SW480 (cell line): Measurements from ENCODE around the gene GSS.

Experiments
- DNase-seq: peaks from one replicate; pipeline ENCODE4 v3.0.0-alpha.2; 2016; ENCODE audit warnings: low spot score

The GSS gene

DNA sequence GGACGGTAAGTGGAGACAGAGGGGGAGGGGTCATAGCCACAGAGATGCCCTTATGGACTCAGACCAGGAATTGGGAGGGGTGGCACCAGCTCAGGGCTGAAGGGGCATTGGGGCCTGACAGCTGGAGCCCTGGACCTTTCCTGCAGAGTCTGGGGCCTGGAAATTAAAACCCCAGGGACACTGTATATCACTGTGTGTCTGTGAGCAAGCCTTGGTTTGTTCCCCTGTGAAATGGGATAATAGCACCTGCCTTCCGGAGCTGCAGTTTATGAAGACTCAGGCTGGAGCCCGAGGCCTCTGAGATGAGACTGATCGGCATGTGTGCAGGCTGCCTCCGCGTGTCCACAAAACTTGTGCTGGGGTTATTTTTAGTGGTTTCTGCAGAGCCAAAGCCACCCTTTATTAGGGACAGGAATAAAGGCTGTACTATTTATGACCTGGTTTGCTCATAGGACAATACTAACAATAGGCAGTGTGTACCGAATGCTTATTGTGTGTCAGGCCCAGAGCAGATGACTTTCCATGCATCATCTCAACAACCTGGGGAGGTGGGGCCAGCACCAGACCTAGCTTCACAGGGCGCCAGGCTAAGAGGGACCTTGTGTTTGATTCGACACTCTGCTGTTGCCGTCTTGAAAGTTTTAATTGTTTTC, 22.6 kb upstream of the GSS start:
- DNase-seq = peak; percentile 80

DNA sequence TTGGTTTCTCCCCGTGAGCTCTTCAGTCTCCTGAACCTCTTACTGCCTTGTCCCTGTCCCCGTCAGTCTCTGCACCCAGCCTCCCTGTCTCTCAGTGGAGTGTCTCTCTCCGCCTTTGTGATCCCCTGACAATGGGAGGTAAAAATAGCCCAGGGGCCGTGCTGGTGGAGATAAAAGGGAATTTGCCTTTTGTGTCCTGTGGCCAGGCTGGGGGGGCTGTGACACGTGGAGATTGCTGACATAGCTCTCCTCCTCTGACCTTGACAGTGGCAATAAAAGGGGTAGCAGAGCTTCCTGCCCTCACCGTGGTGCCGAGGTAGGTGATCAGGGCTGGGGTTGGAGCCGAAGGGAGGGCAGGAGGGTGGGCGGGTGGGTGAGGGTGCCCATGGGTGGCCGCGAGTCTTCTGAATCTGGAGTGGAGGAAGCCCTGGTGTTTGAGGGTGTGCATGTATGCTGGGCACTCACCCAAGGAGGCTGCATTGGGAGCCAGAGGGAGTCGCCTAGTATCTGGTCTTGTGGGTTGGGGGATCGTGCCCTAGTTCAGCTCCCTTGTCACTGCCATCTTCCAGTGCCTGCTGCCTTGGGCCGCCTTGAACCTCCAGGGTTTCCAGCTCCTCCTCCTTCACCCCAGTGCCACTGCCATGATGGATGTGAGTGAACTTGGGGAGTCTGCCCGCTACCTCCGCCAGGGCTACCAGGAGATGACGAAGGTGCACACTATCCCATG, 21.9 kb upstream of the GSS start:
- DNase-seq = peak; percentile 83

GRCh38 chr20:34976286-34976685, 20.7 kb upstream of the GSS start:
- no peak for DNase-seq

- no peak for DNase-seq
Observed at GRCh38 chr20:34974246-34974645, 18.6 kb upstream of the GSS start.

DNA sequence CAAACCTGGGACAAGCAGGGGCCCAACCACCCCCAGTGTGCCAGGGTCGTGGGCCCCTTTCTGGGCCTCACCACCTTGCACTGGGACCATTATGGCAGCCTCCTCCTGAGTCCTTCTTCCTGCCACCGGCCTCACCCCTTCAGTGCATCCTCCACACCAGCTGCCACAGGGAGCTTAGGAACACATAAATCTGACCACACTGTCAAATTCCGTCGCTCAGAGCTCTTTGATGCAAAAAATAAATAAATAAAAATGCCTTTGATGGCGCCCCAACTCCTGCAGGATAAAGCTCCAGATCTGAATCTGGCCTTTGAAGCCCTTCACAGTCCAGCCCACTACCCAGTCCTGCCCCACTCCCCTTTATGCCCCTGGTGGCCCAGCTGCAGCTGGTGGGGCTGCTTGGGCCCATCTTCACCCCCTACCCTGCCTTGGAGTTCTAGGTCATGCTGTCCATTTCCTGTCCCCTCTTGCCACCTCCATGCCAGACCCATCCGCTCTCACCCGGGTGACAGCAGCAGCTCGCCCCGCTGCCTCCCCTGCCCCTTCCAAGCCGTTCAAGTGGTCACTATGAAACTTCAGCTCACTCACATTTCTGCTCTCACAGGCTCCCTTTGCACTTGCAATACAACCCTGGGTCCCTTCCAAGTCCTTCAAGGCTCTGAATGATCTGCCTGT, 16.1 kb upstream of the GSS start:
- peak; percentile 99 for DNase-seq

DNA sequence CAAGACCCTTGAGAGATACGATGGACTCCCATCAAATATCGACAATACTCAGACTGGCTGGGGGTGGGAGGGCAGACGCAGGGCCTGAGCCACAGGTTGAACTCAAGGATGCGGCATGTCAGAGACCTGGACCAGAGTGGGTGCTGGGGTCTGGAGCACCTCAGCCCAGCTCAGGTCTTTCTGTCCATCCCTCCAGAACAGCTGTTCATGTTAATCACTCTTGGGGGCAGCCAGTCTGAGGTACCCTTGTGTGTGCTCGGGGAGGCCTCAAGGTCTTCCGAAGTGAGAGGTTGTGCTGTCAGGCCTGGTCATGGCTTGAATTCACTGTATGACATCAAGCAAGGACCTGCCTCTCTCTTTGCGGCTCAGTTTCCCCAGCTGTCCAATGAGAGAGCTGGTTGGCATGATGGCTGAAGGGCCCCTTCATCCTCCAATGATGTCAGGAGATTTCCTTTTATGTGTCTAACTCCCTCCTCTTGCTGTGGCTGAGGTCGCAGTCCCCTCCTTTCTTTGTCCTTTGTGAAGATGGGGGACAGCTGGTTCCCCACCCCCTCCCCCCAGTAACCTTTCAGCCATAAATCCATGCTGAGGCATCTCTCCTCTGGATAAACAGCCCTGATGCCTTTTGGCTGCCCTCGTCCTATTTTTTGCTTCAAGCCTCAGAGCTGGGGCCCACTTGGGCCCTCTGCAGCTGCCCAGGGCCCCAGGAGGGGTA, 15.4 kb upstream of the GSS start:
- peak; percentile 92 for DNase-seq

- no peak for DNase-seq
Observed at GRCh38 chr20:34970193-34970840, 14.7 kb upstream of the GSS start.

- no peak for DNase-seq
Observed at GRCh38 chr20:34968042-34968775, 12.6 kb upstream of the GSS start.

DNA sequence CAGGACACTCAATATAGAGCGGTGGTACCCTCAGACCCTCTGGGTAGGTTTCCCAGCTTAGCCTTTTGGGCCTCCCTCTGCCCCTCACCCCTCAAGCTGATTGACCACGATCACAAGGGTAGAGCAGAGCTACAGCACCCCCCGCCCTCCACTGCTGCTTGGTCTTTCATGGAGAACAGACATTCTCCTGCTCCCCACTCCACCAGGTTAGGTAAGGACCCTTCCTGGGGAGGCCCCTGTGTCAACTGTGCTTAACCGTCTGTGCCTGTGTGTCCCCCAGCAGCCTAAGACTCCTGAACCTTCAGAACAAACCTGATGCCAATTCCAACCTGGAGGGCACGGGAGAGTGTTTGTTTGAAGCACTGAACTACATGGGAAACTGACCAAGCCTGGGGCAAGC, 11.8 kb upstream of the GSS start:
- DNase-seq = no peak

DNA sequence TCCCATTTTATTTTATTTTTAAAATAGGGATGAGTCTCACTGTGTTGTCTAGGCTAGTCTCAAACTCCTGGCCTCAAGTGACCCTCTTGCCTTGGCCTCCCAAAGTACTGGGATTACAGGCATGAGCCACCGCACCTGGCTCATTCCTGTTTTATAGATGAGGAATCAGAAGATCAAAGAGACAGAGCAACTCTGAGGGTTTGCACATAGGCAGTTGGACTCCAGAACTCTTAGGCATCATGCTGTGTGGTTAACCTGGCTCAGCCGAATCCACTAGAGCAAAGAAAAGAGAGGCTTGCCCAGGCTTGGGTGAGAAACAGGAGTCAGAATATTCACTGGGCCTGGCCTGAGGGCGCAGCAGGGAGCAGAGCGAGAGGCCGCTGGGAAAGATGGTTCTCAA, 9.4 kb upstream of the GSS start:
- DNase-seq = peak; percentile 93

GRCh38 chr20:34964486-34964885, 8.9 kb upstream of the GSS start:
- DNase-seq = no peak

GRCh38 chr20:34956751-34957472, 1.3 kb upstream of the GSS start:
- DNase-seq = no peak

DNA sequence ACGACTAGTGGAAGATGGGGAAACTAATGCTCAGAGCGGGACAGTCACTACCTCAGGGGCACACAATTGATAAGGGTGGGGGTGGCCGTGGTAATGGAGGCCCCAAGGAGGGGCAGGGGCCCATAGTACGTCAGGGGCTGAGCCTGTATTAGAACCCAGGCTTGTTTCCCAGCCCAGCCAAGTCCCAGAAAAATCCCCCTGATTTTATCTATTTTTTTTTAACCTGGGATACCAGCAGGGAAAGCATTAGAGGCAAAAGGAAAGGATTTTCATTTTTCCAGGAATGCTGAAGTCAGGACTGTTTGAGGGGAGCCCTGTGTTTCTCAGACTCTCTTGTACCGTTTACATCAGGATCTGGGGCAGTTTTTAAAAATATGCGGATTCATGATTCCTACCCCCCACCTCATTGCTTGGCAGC, 444 bp upstream of the GSS start:
- no peak for DNase-seq

DNA sequence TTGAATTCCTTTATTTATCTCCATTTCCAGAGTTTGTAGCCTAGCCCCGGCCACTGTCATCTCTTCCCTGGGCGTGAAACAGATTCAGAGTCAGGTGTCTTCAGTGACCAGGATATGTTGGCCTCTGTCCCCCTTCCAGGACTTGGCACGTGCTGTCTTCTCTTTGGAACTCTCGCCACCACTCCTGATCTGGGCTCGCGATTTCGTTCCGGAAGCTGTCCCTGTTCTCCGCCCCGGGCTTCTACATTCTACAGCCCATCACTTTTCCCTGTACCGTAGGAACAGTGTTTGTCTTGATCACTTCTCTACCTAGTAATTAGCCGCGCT, 739 bp downstream of the GSS start:
- peak; percentile 73 for DNase-seq

GRCh38 chr20:34953960-34954359, 1.6 kb downstream of the GSS start:
- no peak for DNase-seq

DNA sequence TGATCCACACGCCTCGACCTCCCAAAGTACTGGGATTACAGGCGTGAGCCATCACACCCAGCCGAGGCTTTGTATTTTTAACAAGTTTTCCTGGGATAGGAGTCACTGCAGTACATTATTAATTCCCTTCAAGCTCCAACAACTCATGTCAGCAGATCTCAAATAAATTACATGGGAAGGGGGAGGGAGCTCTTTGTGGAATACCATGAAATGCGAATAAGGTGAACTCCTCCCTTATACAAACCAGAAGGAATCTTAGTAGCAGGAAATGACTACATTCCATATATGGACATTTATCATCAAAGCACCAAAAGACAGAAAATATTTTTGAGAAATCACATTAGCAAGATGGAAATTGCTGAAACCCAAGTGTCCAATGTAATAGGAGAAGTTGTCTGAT, 2.9 kb downstream of the GSS start:
- no peak for DNase-seq

- no peak for DNase-seq
Observed at GRCh38 chr20:34951652-34952051, 4.0 kb downstream of the GSS start.

GRCh38 chr20:34951252-34951651, 4.4 kb downstream of the GSS start:
- no peak for DNase-seq

DNA sequence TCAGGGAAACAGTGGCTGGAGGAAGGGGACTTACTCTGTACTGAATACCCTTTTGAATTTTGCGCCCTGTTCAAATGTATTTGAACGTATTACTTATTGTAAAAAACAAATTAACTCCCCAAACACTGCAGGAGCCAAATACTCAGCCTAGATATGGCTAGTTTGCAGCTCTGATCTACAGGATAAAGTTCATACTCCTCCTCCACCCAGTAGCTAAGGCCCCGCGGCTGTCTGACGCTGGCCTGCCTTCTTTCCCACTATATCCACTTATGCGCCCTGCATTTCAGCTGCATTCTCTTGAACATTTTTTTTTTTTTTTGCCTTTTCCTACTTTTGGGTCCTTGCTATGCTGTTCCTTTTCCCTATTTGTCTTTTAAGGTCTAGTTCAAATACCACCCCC, 6.5 kb downstream of the GSS start:
- no peak for DNase-seq

DNA sequence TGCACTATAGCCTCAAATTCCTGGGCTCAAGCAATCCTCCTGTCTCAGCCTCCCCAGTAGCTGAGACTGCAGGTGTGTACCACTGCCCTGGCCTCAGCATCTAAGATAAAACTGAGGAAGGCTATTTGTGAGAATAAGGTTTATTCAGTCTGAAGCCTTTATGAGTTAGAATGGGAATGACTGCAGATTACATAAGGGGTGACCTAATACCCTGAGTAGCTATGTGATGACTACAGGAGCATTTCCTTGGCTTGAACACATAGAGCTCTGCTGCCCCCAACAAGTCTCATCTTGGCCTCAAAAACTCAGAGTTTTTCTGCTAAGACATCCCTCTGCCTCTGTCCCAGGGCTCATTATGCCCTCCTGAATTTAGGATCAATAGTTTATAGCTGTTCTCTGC, 7.6 kb downstream of the GSS start:
- DNase-seq = no peak

DNA sequence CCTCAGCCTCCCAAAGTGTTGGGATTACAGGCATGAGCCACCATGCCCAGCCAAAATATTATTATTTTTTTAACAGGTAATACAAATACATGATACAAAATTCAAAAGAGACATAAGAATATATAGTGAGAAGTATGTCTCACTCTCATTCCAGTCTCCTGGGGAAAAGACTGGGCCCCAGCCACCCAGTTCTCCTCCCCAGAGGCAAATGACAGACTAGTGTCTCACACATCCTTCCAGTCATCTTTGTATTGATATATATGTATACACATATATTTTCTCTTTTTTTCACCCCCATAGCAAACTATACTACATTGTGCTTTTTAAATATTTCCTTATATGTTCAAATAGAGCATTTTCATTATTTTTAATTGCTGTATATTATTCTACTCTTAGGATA, 8.3 kb downstream of the GSS start:
- DNase-seq = no peak
